GM18517 (cell line): ENCODE measurements around the gene SMIM1.
"Not testable (repeated sequence)": the region's sequence is repeated elsewhere in the genome, so short reads cannot be mapped to it uniquely, and the experiment has no call there.

ENCODE experiments used
- ATAC-seq: cut with Tn5 transposase; IDR thresholded peaks from one replicate; pipeline ENCODE4 v1.9.1; 2021; ENCODE audit warnings: mild to moderate bottlenecking, moderate library complexity; ENCODE audit not compliant: unreplicated experiment

SMIM1 gene

DNA sequence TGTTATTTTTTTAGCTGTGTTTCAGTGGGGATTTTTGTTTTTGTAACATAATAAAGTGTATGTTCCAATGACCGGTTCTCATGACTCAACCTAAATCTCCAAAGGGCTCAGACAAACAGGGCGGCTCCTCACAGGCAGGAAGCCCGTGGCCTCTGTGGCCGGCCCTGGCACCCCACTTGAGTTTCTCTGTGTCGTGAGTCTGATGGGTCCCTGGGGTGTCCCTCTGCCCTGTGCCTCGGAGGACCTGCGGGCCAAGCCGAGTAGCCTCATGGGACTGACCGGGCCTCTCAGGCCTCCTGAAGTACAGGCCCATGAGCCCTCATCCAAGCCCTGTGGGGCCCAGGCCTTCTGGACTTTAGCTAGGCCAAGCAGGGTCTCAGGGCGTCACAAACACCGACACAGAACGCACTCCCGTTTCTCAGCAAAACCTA lies 36.4 kb upstream of the SMIM1 start:
- ATAC-seq, result no peak

DNA sequence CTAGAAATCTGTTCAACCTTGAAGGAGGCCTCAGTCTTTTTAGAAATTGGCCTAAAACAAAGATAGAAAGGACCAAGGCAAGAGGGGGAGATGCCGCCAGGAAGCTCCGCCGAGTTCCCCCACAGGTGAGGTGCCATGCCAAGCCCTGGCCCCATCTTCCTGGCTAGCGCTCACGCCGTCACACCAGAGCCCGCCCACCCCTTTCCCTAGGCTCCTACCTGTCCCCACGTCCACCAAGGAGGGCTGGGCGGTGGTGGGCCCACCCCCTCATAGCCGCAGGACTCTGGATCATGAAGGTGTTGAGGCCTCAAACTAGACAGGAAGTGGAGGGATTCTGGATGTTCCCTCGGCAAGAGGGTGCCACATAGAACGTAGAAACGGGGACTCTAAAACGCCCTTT lies 35.8 kb upstream of the SMIM1 start:
- no peak for ATAC-seq

DNA sequence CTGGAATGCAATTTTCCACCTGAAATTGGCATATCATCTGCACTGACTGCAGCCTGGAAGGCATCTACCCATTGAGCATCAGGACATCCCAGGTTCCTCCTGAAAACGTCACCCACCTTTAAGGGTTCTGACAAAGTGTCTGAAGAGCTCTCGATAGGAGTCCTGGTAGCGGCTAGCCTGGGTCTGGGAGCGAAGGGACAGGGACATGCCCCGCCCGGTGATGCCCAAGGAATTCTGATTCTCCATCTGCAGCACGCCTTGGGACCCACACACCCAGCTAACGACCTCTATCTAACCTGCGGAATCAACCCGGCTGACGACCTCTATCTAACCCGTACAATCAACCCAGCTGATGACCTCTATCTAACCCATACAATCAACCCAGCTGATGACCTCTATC lies 33.6 kb upstream of the SMIM1 start:
- ATAC-seq, result no peak

DNA sequence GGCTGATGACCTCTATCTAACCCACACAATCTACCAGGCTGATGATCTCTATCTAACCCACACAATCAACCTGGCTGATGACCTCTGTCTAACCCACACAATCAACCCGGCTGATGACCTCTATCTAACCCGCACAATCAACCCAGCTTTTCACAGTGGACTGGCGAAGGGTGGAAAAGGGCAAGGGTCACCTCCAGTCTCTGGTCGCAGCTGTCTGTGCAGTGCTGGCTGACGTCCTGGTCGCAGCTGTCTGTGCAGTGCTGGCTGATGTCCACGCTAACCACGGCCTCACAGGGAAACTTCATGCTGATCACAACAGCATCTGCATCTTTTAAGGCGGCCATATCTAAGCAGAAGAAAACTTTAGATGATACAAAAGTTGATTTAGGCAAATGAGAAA lies 32.5 kb upstream of the SMIM1 start:
- ATAC-seq, result no peak

DNA sequence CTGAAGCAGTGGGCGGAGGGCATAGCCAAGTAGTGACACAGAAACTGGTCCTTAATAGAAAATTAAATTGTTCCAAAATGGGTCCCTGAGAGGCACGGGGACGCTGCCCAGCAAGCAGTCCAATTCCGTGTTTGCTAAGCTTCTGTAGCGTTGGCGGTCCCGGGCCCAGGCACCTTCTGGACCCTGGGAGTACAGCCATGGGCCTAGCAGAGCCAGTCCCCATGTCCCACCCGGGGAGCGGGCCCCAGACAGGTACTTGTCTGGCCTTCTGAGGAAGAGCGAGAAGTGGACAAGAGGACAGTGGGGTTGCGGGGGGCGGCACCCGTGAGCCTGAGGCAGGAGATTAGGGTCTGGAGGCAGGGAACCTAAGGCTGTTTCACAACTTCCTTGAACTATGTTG lies 31.8 kb upstream of the SMIM1 start:
- no peak for ATAC-seq

DNA sequence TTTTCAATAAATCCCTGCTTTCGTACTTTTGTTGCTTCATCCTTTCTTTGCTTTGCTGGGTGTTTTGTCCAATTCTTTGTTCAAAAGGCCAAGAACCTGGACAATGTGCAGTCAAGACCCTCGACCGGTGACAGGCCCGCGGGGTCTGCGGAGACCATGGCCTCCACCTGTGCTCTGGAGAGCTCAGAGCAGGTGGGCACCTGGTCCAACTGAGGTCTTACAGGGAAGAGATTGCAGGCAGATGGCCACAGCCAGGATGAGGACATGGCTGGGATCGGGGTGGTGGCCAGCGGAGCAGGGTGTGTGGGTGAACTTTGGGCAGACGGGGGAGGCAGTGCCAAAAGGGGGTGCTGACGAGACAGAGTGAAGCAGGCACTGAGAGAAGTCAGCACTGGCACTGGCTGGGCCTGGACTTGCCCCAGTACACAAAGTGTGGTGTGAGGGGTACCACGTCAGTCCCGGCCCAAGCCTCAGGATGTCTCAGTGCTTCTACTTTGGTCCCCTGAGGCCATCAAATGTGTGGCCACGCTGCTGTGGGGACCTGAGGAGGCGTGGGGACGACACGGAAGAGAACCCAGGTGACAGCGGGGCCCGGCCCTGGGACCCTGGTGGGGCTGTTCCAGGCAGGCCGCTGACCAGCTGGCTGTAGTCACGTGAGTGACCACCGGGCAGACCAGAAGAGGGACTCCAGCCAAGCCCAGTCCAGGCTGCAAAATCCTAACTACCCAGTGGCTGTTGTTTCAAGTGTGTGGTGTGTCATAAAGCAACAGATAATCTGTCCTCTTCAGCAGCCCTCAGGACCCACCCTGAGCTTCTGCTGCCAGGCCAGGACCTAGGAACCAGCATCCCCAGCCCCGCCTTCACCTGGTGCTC lies 30.7 kb upstream of the SMIM1 start:
- ATAC-seq, result no peak

DNA sequence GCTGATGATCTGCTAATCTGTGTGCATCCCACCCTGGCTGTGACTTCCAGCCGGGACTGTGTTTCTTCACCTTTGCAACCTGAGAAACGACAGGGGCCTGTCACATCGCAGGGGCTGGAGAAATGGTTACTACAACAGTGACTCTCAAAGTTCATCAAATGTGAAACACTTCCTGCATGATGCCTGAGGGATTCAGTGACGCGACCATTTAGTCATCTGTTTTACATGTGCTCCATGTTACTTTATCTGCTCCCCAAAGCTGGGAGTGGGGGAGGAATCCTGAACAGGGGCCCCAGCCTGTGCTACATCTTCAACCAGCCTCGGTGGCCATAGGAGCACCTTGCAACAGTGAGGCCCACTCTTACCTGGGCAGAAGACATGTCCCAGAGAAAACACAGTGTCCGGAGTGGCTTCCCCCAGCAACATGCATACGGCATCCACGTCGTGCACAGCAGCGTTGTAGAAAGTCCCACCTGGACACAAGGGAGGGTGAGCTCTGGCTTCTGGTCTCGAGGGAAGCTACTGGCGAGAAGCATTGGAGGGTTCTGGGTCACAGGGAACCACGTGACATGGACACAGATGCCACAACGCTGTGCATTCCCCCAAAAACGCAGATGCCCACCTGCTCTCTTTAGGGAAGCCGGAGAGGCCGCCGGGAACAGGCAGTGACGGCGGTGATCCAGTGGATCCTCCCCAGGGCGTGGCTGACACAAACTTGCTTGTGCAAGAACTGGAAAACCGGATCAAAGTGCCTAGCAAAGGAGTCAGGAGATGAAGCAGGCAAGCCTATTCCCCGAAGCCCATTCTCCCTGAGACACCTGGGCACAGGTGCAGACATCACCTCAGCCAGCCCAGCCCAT lies 29.9 kb upstream of the SMIM1 start:
- no peak for ATAC-seq

DNA sequence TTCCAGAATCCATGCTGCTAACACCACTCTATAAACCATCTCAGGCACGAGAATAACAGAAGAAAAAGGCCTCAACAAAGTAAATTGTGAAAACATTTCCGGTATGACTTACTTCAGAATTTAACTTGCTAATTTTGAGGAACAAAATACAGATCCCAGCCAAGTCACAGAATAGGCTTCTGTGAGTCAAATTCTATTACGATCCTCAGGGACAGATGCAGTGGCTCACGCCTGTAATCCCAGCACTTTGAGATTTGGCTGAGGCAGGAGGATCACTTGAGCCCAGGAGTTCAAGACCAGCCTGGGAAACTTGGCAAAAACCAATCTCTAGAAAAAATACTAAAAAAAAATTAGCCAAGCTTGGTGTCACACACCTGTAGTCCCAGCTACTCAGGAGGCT lies 29.1 kb upstream of the SMIM1 start:
- no peak for ATAC-seq

DNA sequence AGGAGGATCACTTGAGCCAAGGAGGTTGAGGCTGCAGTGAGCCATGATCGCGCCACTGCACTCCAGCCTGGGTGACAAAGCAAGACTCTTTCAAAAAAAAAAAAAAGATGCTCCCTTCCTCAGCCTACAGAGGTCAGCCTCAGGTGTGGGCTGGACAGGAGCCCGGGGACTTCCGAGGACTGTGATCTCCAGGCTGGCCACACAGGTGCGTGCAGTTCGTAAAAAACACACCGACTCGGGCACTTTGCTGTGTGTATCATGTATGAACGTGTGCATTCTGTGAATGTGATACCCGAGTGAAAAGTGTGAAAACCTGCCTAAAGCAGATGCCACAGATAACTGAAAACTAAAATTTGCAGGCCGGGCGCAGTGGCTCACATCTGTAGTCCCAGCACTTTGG lies 28.7 kb upstream of the SMIM1 start:
- ATAC-seq, result no peak

DNA sequence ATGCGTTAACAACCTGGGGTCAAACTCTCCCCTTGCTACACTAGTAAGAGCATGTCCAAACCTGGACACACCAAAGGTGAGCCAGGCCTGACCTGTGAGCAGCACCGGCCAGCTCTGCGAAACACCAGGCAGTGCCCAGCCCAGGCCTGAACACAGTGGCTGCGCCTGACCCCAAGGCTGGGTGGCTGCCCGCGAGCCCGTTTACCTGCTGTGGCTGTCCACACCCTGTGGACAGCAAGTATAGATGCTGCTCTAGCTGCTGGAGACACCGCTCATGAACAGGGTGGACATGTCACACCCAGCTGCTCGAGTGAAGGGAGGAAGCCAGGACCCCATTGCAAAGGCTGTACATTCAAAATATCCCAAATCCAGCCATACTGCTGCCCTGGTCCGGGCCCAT lies 27.9 kb upstream of the SMIM1 start:
- ATAC-seq, result no peak

DNA sequence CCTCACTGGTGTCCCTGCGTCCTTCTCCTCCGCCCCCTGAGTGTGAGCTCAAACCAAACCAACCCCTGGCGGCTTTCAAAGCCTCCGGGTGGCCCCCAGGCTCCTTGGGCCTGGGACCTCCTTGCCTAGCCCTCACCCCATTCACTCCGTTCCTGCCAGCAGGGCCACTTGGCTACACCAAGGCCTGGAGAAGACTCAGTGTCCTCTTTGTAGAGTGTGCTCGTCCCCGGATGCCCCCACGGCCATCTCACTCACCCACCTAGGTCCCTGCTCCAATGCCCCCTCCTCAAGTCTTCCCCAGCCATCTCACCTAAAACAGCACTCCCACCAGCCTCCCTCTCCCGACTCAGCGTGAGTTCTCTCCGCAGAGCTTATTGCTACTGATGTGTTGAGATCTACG lies 27.5 kb upstream of the SMIM1 start:
- ATAC-seq, result no peak

DNA sequence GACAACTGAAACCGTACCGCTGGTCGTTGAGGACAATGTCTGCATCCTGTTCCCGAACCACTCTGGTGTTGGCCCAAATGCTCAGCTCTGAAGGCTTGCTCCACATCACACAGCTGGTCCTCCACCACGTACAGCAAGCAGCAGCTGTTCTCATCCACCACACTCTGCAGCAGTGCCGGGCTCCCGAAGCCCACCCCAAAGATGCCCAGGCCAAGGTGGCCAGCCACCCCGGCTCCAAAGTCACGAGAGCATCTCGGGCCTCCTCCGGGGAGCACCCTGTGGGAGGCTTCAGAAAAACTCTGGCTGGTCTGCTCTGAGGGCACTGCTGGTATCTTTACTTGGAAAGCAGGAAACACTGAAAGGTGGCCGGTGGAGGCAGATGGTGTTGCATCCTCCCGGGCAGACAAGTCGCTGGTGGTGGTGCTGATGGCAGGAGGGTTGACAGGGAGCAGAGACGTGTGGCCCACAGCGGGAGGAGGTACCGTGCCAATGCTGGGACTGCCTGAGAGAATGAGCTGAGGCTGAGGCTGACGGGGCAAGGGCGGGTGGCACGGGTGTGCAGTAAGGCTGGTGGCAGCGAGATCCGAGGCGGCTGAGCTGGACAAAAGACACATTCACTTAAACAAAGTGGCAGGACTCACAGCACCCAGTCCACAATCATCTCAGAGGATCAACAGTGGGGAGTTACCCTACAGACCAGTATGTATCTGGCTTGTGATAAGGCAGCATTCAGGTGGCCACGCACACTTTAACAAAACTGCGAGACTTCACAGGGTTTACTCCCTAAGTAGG lies 26.8 kb upstream of the SMIM1 start:
- ATAC-seq, result no peak

DNA sequence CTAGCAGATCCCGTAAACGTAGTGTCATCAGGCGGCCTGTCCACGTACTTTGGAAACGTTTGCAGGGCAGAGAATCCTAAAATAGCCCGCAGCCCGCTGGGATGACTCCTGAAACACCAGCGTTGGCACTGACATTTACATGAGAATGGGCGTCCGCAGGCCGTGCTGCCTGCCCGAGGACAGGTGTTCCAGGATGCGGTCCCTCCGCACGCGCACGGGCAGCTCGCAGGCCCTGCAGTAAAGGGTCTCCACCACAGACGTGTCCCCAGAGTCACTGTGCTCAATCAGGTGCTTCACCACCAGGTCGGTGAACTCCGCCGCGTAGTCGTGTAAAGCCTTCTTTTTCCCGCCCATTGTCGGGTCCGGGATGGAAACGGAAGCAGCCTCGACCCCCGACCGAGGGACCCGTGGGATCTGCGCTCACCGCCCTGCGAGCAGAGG lies 26.1 kb upstream of the SMIM1 start:
- no peak for ATAC-seq

DNA sequence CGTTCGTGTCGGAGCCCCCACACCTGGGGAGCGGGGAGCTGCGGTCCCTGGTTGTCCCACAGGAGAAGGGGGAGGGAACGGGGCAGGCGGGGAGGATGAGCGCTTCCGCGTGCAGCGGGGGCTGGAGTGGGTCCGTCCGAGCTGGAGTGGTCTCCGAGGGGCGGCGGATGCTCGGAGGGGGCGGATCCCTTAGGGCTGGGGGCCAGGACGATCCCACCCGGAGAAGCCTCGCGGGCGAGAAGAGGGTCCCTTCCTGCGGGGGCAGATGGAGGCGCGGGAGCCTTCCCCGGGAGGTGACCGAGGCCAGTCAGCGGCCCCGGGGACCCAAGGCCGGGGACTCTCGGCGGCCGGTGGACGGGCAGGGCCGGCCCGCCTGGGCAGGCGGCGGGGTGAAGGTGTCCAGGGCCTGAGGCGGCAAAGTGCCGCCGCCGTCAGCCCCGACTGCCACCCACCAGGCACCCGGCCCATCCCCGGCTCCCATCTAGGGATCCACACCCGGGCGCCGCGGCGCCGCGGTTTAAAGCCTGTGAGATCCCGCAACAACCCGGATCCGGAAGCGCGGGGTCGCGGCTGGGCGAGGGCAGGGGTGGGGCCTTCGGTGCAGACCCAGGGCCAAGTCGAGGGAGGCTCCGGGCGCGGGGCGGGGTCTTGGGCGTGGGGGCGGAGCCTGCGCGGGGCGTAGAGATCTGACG lies 25.6 kb upstream of the SMIM1 start:
- ATAC-seq, result no peak

DNA sequence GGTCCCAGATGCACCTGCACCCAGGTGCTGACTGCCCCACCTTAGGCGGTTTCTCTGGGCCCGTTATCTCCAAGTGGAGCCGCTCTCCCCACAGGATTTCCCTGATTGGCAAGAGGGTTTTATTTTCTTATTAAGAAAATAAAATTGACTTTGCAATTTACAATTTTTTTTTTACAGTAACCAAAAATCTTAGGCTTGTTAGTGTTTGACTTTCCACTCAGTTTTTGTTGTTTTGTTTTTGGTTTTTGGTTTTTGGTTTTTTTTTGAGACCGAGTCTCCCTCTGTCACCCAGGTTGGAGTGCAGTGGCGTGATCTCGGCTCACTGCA lies 25.1 kb upstream of the SMIM1 start:
- no peak for ATAC-seq

DNA sequence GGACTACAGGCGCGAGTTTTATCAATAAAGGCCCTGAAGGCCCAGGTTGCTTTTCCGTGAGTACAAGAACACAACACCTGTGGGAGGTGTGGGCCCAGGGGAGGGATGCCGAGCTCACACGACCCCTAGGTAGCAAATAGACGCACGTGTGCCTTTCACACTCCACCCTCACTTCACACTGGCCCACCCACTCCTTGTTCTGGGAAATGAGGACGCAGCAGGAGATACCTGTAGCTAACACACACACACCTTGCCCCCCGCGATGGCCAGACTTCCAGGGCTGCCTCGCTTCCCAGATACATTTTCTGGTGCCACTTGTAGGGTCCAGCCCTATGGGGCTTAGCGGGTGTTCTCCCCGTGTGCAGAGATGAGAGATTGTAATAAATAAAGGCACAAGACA lies 24.6 kb upstream of the SMIM1 start:
- no peak for ATAC-seq

DNA sequence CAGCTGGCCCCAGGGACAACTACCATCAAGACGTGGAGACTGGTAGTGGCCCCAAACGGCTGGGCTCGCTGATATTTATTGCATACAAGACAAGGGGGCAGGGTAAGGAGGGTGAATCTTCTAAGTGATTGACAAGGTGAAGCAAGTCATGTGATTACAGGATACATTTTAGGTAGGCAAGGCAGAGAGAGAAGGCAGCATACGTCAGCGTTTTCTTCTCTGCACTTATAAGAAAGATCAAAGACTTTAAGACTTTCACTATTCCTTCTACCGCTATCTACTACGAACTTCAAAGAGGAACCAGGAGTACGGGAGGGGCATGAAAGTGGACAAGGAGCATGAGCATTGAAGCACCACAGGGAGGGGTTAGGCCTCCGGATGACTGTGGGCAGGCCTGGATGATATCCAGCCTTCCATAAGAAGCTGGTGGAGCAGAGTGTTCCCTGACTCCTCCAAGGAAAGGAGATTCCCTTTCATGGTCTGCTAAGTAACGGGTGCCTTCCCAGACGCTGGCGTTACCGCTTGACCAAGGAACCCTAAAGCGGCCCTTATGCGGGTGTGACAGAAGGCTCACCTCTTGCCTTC lies 24.1 kb upstream of the SMIM1 start:
- ATAC-seq, result not testable (repeated sequence)

DNA sequence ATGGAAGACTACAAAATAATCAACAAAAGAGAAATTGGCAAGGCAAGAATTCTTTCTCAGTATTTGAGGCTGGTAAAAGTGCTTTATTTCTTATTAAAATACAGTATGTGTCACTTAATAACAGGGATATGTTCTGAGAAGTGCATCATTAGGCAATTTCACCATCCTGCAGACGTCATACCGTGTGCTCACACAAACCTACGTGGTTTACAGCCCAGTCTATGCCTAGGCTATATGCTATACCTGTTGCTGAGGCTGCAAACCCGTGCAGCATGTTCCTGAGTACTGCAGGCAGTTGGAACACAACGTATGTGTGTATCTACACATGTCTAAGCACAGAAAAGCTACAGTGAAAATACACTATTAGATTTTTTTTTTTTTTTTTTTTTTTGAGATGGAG lies 23.0 kb upstream of the SMIM1 start:
- no peak for ATAC-seq

DNA sequence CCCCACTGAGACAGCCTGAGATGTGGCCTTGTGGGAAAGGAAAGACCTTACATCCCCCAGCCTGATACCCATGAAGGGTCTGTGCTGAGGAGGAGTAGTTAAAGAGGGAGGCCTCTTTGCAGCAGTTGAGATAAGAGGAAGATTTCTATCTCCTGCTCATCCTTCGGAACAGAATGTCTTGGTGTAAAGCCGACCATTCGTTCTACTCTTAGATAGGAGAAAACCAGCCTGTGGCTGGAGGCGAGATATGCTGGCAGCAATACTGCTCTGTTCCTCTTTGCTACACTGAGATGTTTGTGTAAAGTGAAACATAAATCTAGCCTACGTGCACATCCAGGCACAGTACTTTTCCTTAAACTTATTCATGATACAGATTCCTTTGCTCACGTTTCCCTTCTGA lies 21.8 kb upstream of the SMIM1 start:
- no peak for ATAC-seq

DNA sequence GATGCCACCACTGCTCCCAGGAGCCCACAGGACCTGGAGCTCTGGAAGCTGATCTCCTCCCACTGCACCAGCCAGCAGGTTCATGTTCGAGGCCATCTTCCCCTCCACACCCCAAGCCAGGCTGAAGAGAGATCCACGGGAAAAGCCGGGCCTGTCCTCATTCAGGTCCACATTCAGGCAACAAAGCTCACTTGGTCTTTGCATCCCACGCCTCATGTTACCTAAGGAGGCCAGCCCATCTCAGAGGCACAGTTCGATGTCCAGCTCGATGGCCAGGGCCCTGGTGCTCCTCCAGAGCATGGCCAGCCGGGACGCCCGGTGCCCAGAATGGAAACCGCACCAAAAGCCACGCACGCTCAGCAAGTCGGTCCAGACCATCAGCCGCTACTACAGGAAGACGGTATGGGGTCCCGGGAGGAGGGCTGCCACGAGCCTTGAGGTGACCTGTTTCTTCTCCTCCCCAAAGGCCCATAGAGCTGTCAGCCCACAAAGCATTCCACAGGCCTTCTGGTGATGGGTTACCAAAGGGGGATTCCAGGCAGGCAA lies 20.1 kb upstream of the SMIM1 start, which contains the start of gene CCDC27:
Gene CCDC27 (plus strand): TSS at position 51 of the 546 bp plus-strand sequence. CDS start 32 bp downstream, at position 83.
- no peak for ATAC-seq
